SK-N-DZ (cell line): ENCODE results near the gene OR7G1. TPM values are rescaled to one million over a fixed set of nuclear protein-coding genes. Genes with fewer than 3 reads are reported as not detected.

ENCODE experiments used
- DNase-seq: peaks from one replicate; pipeline ENCODE4 v3.0.0-alpha.2; 2015; ENCODE audit warnings: low spot score
- polyA plus RNA-seq, 2 experiments: library from polyadenylated mRNA; depleted of rRNA; stranded (reverse); fragments of >200 nt; gene quantifications; 2 replicates each; pipeline ENCODE4 v1.2.3, GENCODE V29; 2014

The OR7G1 gene
- not detected in 2 replicates for polyA plus RNA-seq (2014; cell fraction: cytosol; rRNA removed)
- not detected in 2 replicates for polyA plus RNA-seq (2014; cell fraction: nucleus; rRNA removed)

- no peak for DNase-seq
Observed at GRCh38 chr19:9115307-9115813, at the start of gene OR7G1. OR7G1 (minus strand) TSS chr19:9115763; CDS start chr19:9115763, 0 bp downstream.

GRCh38 chr19:9165261-9165660 lies 49.7 kb upstream of the OR7G1 start:
- no peak for DNase-seq

GRCh38 chr19:9161427-9161826 lies 45.9 kb upstream of the OR7G1 start:
- DNase-seq, result no peak

GRCh38 chr19:9159891-9160290 lies 44.3 kb upstream of the OR7G1 start:
- DNase-seq, result no peak

- no peak for DNase-seq
Observed at GRCh38 chr19:9156304-9156703, 40.7 kb upstream of the OR7G1 start.

DNA sequence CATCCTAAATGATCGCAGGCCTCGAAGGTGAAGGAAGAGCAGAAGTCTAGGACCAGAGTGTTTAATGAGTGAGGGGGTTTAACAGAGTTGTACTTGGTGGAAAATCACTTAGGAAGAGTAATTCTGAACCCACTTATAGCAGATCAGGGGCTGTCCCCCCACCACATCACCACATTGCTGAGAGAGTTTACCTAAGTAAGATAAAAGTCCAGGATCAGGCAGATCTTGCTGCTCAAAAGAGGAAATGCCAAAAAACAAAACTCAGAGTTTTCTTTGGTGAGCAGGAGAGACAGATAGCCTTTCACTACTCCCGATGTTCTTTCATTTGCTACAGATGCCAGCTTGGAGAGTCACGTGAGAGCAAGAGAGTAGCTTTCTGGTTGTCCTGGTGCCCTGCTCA lies 40.0 kb upstream of the OR7G1 start:
- DNase-seq, result no peak

DNA sequence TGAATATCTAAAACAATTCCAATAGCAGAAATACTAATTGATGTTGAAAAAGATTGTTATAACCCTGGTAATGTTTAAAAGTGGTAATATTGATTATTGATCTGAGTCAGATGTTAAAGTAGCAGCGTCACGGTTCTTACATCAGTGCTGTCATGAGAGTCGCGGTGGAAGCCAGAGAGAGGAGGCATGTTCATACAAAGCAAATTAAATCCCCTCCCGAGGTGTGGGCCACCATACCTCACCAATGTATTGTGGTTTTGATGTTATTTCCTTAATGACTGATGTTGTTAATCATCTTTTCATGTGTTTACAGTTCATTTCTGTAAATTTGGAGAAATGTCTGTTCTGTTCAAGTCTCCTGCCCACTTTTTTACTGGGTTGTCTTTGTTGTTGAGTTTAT lies 35.8 kb upstream of the OR7G1 start:
- DNase-seq, result no peak

DNA sequence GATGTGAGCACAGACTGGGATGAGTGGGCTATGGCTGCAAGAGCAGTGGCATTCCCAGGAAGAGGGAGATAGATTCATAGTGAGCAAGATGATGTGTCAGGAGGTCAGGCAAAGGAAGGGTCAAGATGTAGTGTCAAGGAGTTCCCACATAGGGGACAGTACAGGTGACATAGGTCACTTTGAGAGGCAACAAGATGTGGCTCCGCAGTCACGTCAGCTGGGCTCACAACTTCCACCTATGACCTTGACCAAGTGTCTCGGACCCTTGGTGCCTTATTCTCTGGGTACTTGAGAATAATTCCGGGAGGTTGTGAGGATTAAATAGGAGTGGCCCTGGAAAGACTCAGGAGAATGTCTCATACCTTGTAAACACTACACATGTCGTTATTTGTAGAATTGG lies 35.1 kb upstream of the OR7G1 start:
- DNase-seq, result no peak

DNA sequence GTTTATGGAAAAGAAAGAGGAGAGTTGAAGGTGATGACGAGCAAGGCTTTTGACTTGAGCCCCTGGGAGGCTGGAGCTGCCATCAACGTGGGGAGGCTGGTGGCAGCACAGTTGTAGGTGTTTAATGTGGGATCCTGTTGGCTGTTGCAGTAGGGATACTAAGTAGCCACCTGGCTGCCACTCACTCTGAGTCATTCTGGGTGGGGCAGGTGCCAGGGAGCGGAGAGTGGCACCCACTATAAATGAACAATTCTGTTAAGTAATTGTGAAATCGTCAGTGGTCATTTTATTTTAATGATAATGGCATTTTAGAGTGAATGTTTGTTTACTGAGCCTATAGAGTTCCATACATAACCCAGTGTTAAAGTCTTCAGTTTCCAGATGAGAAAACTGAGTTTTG lies 34.4 kb upstream of the OR7G1 start:
- DNase-seq, result no peak

DNA sequence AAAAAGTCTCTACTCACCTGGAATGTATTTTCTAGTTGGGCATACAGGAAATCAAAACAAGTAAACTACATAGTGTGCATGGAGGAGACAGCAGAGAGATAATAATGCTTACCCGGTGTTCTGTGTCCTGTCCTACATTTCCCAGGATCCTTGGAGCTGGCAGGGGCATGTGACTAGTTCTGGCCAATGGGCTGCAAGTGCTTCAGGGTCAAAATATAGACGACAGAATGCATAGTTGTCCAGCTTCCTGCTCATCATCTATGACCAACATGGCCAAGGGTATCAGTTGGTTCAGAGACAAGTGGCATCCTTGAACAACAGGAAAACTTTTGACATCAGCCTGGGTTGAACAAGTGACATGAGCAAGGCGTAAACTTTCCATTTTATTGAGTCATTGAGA lies 33.1 kb upstream of the OR7G1 start:
- DNase-seq, result no peak

DNA sequence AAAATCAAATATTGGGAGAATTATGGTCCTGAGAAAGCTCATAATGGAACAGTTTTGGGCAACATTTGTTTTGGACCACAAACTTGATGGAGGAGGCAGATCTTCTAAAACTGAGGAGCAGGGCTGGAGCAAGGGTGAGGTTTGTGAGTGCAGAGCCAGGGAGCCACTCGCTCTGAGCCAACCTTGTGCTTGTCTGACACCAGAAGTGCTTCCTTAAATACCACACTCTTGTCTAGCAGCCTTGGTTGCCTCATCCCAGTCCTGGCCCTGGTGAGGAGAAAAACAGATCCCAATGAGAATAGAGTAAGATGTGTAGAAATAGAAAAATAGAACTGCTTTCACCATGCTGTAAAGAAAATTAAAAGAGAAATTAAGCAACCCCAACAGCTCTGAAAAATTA lies 31.3 kb upstream of the OR7G1 start:
- DNase-seq, result no peak

DNA sequence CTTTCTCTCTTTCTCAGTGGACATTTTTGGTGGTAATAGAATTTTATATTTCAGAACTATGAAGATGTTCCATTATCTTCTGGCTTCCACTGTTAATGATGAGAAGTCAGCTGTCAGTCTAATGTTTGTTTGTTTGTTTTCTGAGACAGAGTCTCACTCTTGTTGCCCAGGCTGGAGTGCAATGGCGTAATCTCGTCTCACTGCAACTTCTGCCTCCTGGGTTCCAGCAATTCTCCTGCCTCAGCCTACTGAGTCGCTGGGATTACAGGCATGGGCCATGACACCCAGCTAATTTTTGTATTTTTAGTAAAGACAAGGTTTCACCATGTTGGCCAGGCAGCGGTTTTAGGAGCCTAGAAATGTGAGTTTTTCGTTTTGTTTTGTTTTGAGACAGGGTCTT lies 29.4 kb upstream of the OR7G1 start:
- no peak for DNase-seq

DNA sequence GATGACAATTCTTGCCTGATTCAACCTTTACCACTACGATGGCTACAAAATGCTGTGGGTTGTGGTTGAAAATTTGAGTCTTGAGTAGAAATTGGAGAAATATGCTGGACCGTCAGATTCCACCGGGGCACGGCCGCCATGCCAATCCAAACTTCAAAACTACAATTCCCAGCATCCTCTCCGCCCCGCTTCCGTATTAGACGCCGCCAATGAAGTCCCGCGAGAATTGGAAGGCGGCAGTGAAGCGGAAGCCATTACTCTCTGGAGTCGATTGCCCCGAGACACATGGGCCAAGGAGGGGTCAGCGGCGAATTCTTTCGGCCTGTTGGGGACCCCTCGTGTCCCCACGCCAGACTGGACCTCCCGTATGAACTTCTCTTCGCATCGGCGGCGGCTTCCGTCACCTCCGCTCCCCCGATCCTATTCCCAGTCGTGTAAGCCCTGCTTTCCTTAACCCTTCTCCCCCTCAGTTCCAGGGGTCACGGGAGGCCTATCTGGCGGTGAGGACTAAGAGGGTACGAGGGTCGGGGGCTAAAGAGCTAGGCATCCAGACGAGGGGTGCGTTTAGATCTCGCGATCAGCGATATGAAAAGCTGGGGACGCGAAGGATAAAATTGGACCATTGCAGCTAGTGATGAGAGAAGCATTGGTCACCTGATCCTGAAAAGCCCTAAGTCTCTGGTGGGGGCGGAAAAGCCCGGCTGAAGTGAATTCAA lies 24.8 kb upstream of the OR7G1 start, which contains the start of gene ZNF317:
Gene ZNF317, plus strand, starts transcription at position 239 of the 716 bp plus-strand sequence. CDS start 15,620 bp downstream, outside the sequence.
- peak; percentile 93 for DNase-seq

- DNase-seq, result peak; percentile 19
Observed at GRCh38 chr19:9139609-9140158, 24.1 kb upstream of the OR7G1 start.

GRCh38 chr19:9132422-9132821 lies 16.9 kb upstream of the OR7G1 start:
- DNase-seq, result no peak

GRCh38 chr19:9130965-9131364 lies 15.4 kb upstream of the OR7G1 start:
- DNase-seq, result no peak

GRCh38 chr19:9128171-9128570 lies 12.6 kb upstream of the OR7G1 start:
- no peak for DNase-seq

DNA sequence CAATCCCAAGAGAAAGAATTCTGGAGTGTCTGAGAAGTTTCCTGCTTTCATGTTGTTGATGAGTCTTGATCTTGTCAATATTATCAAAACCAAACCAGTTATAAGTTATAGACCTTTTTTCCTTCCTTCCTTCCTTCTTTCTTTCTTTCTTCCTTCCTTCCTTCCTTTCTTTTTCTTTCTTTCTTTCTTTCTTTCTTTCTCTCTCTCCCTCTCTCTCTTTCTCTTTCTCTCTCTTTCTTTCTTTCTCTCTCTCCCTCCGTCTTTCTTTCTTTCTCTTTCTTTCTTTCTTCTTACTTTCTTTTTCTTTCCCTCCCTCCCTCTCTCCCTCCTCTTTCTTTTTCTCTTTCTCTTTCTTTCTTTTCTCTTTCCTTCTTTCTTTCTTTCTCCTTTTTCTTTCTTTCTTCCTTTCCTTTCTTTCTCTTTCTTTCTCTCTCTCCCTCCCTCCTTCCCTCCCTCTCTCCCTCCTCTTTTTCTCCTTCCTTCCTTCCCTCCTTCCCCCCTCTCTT lies 11.4 kb upstream of the OR7G1 start, which contains the start of gene OR7G3:
Gene OR7G3, minus strand, starts transcription at position 51 of the 506 bp plus-strand sequence. Its CDS starts 0 bp downstream, at position 51.
- no peak for DNase-seq

DNA sequence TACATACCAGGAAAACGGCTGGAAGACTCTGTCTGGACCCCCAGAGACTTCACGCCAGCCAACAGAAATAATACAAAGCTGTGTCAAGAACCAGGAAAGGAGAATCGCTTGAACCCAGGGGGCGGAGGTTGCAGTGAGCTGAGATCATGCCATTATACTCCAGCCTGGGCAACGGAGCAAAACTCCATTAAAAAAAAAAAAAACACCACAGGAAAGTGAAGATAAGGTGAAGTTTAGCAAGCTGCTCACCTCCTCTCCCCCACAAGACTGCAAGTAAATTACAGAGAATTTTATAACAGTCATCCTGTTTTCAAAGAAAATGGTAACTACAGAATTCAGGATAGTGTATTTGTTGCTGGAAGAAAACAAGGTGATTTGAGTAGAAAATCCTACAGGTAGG lies 984 bp upstream of the OR7G1 start:
- no peak for DNase-seq

- no peak for DNase-seq
Observed at GRCh38 chr19:9109959-9110358, 5.6 kb downstream of the OR7G1 start.

DNA sequence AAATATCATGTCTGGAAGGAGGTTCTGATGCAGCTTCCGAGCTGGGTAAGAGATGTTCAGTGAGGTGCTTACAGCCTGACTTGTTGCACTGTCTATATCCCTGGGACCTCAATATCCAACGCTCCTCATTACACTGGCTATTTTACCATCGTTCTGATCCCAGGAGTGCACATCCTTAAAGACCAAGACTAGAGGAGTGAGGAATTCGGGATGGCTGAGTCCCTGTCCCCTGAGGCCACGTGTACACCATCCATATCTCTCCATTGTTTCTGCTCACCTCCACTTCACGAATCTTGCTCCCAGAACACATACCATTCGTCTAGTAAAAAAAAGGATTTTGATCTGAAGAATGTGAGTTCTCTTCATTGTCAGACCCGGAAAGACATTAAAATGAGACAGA lies 8.2 kb downstream of the OR7G1 start, which contains the start of gene OR7G2:
Gene OR7G2, minus strand, starts transcription at position 101 of the 400 bp plus-strand sequence. CDS start 4,232 bp downstream, outside the sequence.
- no peak for DNase-seq

GRCh38 chr19:9086761-9087160 lies 28.8 kb downstream of the OR7G1 start, which contains the start of gene OR1M1:
OR1M1 (plus strand) TSS chr19:9087061; CDS start chr19:9093245, 6,184 bp downstream.
- no peak for DNase-seq
